Stimulated activated CD4-positive, alpha-beta T cell treated with anti-CD3 and anti-CD28 coated beads, Interleukin-1b, Interleukin-23, amount 100 ng/mL, for 24 hours (primary cell): ENCODE data around the gene VCAN.

Source experiments
- DNase-seq, 4 experiments: peaks; one replicate each; pipeline ENCODE4 v3.0.0-alpha.2; 2020; ENCODE audit warnings: low read depth in 4 of 4, low spot score in 1 of 4

The VCAN gene

GRCh38 chr5:83559118-83559785, 87.7 kb downstream of the VCAN start:
- DNase-seq = no peak

DNA sequence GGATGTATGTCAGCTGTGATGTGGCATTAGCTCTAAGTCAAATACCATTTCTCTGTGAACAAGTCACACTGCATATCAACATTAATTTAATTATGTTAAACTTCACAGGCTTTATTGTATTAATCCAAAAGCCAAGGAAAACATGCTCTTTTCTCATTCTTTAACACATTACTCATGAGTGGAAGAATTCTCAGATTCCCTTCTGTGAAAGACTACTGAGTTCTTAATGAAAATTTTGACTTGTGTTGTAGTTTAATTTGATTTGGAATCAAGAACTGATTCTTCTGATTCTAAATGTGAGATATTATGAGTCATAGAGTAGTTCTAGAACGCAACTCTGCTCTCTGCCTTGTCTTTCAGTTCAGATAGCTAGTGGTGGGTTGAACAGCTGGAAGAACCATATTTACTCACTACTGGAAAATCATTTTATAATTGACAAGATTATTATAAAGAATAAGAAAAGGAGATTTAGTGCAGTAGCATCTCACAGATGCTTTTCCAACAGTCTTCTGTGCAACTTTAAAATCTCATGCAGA, 90.6 kb downstream of the VCAN start:
- DNase-seq = no peak

DNA sequence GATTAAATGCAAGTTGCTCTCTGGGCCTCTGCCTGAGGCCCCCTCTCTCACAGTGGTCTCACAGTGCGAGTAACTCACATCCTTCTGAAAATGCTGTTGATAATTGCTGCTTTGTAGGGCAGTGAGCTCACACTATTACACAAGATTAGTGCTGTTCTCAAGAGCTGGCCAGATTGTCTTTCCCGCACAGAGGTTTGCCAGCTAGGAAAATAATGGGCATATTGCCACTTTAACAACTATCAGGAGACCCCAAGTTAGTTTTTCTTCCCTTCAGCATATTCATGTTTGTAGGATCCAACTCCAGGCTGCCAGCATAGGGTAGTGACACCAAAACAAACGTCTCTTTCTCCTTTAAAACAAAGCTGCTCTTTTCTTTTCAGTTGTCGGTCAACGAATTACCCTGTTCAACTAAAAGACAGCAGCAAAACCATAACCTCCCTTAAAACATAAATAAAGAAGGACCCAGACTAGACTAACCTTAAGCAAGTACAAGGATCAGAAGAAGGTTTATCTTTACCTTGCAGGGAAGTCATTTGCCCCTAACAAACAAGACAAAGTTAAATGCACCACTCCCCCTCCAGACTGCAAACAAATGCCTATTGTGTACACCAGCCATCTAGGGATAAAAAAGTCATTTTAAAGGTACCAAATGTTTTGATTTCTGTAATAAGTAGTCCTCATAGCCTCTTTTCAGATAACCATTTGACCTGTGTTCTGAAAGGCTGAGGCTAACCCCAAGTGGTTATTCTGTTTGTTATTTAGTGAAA, 91.4 kb downstream of the VCAN start:
- no peak for DNase-seq

- no peak for DNase-seq
These were observed 92.1 kb downstream of the VCAN start for GRCh38 chr5:83563631-83564030.

DNA sequence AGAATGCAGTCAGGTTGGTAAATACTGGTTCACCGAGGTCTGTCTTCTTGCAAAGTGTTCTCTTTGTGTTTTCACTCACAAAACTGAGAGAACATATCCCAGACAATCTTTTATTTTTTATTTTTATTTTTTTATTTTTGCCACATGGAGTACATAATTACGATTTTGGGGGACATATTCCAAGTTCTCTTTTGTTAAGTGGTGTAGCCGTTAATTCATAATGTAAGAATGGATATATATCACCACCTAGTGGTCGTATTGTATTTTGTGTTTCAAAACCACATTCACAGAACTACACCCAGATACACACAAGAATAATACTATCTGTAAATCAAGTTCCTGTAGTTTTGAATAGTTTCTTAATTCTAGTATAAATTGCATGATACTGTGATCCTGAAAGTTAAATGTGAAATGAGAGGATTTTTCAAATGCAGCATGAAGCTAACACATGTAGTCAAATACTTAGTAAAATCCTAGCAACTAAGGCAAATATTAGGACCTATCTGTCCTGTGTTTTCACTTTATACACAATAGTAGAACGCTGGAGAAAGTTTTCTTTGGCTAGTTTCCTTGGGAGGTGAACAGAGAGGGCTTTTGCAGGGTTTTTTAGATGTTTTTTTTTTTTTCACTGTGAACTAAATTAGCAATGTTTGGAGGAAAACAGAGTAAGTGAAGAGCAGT, 92.7 kb downstream of the VCAN start:
- DNase-seq = no peak

DNA sequence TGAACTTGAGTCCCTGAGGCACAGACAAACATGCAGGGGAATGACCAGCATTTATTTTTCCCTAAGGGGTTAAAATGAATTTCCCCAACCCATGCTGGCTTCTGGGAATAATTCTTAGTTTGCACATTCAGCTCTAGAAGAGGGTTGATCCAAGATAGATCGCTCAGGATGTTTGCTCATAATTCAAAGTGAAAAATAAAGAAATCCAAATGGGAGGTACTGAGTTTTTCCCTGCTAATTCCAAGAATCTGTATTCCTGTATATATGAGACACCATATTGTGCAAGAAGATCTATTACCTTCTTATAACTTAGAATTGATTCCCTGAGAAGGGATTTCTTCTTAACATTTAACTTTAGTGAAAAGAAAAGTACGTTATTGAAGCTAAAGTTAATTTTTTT, 96.2 kb downstream of the VCAN start:
- no peak for DNase-seq

DNA sequence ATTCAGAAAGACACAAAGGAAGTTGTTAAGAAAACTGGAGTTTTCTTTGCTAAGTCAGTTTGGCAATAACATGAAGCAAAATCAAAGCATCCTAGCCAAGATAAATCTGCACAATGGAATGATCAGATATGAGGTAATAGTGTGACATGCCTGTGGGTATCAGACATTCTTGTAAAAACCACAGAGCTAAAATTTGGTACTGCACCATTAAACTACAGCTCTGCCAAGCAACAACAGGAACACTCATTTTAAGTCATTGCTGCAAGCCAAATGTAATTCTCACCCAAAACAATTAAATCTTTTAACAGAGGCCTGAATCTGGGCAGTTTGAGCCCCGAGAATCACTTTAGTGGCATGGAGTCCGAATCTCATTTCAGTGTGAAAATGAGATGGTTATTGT, 96.6 kb downstream of the VCAN start:
- DNase-seq = no peak

- DNase-seq = no peak
These were observed 99.4 kb downstream of the VCAN start for GRCh38 chr5:83570916-83571315.

DNA sequence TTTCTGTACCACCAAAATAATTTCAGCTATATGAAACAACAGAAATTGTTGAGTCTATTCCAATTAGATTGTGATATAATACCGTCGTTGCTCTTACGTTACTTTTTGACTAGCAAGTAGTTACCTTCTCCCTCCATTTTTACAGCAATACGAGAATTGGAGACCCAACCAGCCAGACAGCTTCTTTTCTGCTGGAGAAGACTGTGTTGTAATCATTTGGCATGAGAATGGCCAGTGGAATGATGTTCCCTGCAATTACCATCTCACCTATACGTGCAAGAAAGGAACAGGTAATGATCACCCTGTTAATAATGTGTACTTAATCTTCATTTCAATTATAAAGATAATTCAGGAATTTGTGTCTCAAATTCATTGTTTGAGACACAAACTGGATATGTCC, 100.7 kb downstream of the VCAN start:
- no peak for DNase-seq

- no peak for DNase-seq
These were observed 104.8 kb downstream of the VCAN start for GRCh38 chr5:83576341-83576740.

DNA sequence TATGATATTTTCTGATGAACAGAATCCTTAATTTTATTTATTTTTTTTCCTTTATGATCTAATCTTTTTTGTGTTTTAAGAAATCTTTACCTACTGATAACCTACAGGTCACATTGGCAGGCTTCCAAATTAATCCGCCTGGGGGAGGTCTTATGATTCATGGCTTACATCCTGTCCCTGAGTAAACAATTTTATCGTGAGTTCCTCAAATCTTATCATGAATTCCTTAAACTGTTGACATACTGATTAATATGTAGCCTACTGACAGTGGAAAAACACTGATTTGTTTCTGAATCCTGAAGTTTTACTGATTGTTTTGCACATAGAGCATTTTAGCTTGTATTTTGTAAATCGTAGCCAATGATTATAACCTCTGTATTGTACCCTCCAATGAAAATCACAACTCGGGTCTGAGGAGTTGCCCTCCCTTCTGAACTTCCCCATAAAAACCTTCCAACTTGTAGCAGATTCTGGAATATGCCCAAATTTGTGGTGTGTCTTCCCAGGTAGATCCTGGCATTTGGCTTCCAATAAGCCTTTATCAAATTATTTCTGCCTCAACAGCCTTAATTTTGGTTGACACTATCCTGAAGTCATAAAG, 105.6 kb downstream of the VCAN start:
- DNase-seq = no peak

DNA sequence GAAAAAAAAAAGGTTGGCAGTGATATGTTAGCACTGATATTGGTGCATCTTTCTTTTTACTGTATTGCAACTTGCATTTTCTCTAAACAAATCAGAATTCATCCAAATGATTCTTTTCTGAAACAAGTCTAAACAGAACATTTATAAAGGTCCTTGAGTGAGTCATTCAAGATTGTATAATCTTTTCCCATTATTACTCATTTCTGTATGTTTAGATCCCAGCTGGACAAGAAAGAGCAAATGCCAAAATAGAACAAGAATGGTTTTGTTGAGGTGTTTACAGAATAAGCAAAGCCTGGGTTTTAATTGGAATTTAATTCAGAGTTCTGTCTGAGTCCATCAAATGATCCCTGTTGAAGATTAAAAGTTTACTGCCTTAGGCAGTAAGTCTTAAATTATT, 112.3 kb downstream of the VCAN start:
- no peak for DNase-seq

- DNase-seq = no peak
These were observed 115.6 kb downstream of the VCAN start for GRCh38 chr5:83586874-83587776.

DNA sequence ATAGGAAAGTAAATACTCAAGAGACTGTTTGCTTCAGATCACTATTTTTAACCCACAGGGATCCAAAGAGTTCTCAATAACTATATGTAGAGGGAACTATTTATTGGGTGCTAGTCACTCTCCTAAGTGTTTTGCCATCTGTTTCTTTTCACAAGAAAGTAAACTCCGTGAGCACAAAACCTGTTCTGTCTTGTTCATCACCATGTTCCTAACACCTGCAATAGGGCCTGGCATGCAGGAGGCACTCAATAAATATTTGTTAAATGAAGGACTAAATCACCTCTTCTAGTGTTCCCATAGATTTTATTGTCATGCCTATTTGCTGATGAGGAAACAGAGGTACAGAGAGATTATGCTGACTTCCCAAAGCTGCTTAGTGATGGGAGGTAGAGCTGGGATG, 118.2 kb downstream of the VCAN start:
- no peak for DNase-seq

- no peak for DNase-seq
These were observed 119.4 kb downstream of the VCAN start for GRCh38 chr5:83590966-83591365.

DNA sequence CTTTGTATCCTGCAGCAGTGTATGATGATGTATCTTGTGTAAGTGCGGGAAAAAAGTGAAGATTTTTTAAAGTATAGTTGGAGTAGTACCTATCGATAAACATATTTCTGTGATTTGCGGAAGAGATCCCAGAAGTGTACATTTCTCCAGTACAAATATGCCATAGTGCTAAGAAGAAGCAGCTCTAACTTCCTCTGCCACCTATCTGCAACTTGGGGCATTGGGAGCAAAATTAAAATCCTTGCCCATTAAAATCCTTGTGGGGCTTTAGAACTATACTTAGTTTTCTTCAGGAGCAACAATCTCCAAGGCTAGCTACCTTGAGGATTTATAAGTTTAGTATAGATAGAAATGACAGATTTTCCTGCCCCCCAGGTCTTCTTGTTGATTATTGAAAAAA, 123.7 kb downstream of the VCAN start:
- DNase-seq = no peak

GRCh38 chr5:83608122-83608521, 136.6 kb downstream of the VCAN start:
- DNase-seq = no peak

- no peak for DNase-seq
These were observed 143.3 kb downstream of the VCAN start for GRCh38 chr5:83614841-83615240.

- DNase-seq = no peak
These were observed 156.8 kb downstream of the VCAN start for GRCh38 chr5:83628360-83628759.
